ENCODE measurements around the gene PHLDA1. TPM values are rescaled to one million over a fixed set of nuclear protein-coding genes. Genes with fewer than 3 reads are reported as not detected.

Gene PHLDA1
- total RNA-seq, 4 donors from 2014 or later: 2.4 to 32.7 (median 7.9) TPM

- intact Hi-C loops (cut with DNase I; ENCODE audit: low total_unique reads): no loop called here
- DNase-seq (no peak), ATAC-seq (no peak)
- no peaks in the 10 kb centered on the region for H3K27me3 ChIP-seq
- no peaks in the 10 kb centered on the region for H3K9me3 ChIP-seq
- no peak overlapping the region for H3K4me3 ChIP-seq
- peaks cover 0 to 3% of the 10 kb centered on the region in 2 donors for H3K4me1 ChIP-seq
- in situ Hi-C loops (cut with MboI; ENCODE audit: low sequenced_read_pairs in 4 of 4): loop anchor here in 2 of 4 donors (25.0 kb wide), 2 partner anchors 505 to 655 kb away; partner anchors contain the start of gene GLIPR1L2 (in 1 of the 2)
- H3K27ac ChIP-seq: no peak overlapping the region
- TF ChIP-seq POLR2A (IDR thresholded peaks at IDR 0.05) (no peak), CTCF (IDR thresholded peaks at IDR 0.05 in 4 of 5, conservative IDR thresholded peaks at IDR 0.05 in 1 of 5) (no peak)
- peaks cover 0 to 27% of the 10 kb centered on the region in 2 donors for H3K36me3 ChIP-seq
These were observed 10.6 kb upstream of the PHLDA1 start for GRCh38 chr12:76042147-76042546.

- no peak overlapping the region for H3K27ac ChIP-seq
- H3K9me3 ChIP-seq: no peaks in the 10 kb centered on the region
- no peak for TF ChIP-seq CTCF (IDR thresholded peaks at IDR 0.05 in 4 of 5, conservative IDR thresholded peaks at IDR 0.05 in 1 of 5)
- no peak for TF ChIP-seq POLR2A (IDR thresholded peaks at IDR 0.05)
- in situ Hi-C loops (cut with MboI; ENCODE audit: low sequenced_read_pairs in 4 of 4): loop anchor here in 2 of 4 donors (25.0 kb wide), 2 partner anchors 504 to 654 kb away; partner anchors contain the start of gene GLIPR1L2 (in 1 of the 2)
- no peak overlapping the region for H3K4me3 ChIP-seq
- no peaks in the 10 kb centered on the region for H3K27me3 ChIP-seq
- no peak for DNase-seq
- peaks cover 0 to 27% of the 10 kb centered on the region in 2 donors for H3K36me3 ChIP-seq
- no peak for ATAC-seq
- peaks cover 0 to 3% of the 10 kb centered on the region in 2 donors for H3K4me1 ChIP-seq
- intact Hi-C loops (cut with DNase I; ENCODE audit: low total_unique reads): no loop called here
These were observed 9.8 kb upstream of the PHLDA1 start for GRCh38 chr12:76041406-76041805.

GRCh38 chr12:76040461-76040860, 8.9 kb upstream of the PHLDA1 start:
- no peaks in the 10 kb centered on the region for H3K27me3 ChIP-seq
- no peak for ATAC-seq
- H3K4me3 ChIP-seq: no peak overlapping the region
- H3K27ac ChIP-seq: no peak overlapping the region
- intact Hi-C loops (cut with DNase I; ENCODE audit: low total_unique reads) (no loop called here), in situ Hi-C loops (cut with MboI; ENCODE audit: low sequenced_read_pairs in 4 of 4) (loop anchor here in 2 of 4 donors (25.0 kb wide), 2 partner anchors 503 to 653 kb away; partner anchors contain the start of gene GLIPR1L2 (in 1 of the 2))
- DNase-seq: no peak
- H3K36me3 ChIP-seq: peaks cover 0 to 24% of the 10 kb centered on the region in 2 donors
- H3K4me1 ChIP-seq: peaks cover 0 to 3% of the 10 kb centered on the region in 2 donors
- H3K9me3 ChIP-seq: no peaks in the 10 kb centered on the region
- no peak for TF ChIP-seq POLR2A (IDR thresholded peaks at IDR 0.05)
- TF ChIP-seq CTCF (IDR thresholded peaks at IDR 0.05 in 4 of 5, conservative IDR thresholded peaks at IDR 0.05 in 1 of 5): no peak

- no peaks in the 10 kb centered on the region for H3K9me3 ChIP-seq
- intact Hi-C loops (cut with DNase I; ENCODE audit: low total_unique reads) (loop anchor here (2.0 to 10.0 kb wide), 3 partner anchors 417 to 527 kb away; no protein-coding TSS in a partner anchor), in situ Hi-C loops (cut with MboI; ENCODE audit: low sequenced_read_pairs in 4 of 4) (loop anchor here in 3 of 4 donors (5.0 to 25.0 kb wide), 4 partner anchors 501 to 651 kb away; partner anchors contain the start of gene GLIPR1L2 (in 1 of the 3))
- no peak overlapping the region for H3K4me3 ChIP-seq
- no peak for TF ChIP-seq CTCF (IDR thresholded peaks at IDR 0.05 in 4 of 5, conservative IDR thresholded peaks at IDR 0.05 in 1 of 5)
- no peak for TF ChIP-seq POLR2A (IDR thresholded peaks at IDR 0.05)
- H3K27me3 ChIP-seq: no peaks in the 10 kb centered on the region
- DNase-seq (no peak), ATAC-seq (no peak)
- H3K27ac ChIP-seq: no peak overlapping the region
- peaks cover 0 to 12% of the 10 kb centered on the region in 2 donors for H3K36me3 ChIP-seq
- H3K4me1 ChIP-seq: peaks cover 5 to 6% of the 10 kb centered on the region in 2 donors
These were observed 6.6 kb upstream of the PHLDA1 start for GRCh38 chr12:76038176-76038575.
